ENCODE results near the gene IKBKE. TPM values are rescaled to one million over a fixed set of nuclear protein-coding genes. Genes with fewer than 3 reads are reported as not detected.

The IKBKE gene
- total and polyA plus RNA-seq, 12 donors = 2.9 to 11.1 (median 6.1) TPM

GRCh38 chr1:206456577-206457370 is 13.5 kb upstream of the IKBKE start:
- intact Hi-C loops (cut with DNase I) = no loop called here
- Histone ChIP-seq H3K4me3 (no peak overlapping the region), H3K9me3 (replicated peaks in 1 of 3) (no peaks in the 10 kb centered on the region), H3K36me3 (replicated peaks in 1 of 2) (peaks cover 0 to 56% of the 10 kb centered on the region in 2 donors), H3K27me3 (no peaks in the 10 kb centered on the region), H3K27ac (peak overlapping the region in 2 of 5 donors; percentile 30 to 57), H3K4me1 (replicated peaks in 1 of 2) (peaks cover 0 to 10% of the 10 kb centered on the region in 2 donors)
- 92 to 96% (median 93%) methylated on average over 11 of the region's 11 CpGs for WGBS, 4 donors
- DNase-seq = no peak
- TF ChIP-seq CTCF (IDR thresholded peaks at IDR 0.05) (no peak), POLR2A (IDR thresholded peaks at IDR 0.05) (no peak)

- Histone ChIP-seq H3K27ac (peak overlapping the region in 1 of 5 donors; percentile 57), H3K4me3 (no peak overlapping the region), H3K4me1 (replicated peaks in 1 of 2) (peaks cover 0 to 10% of the 10 kb centered on the region in 2 donors), H3K27me3 (no peaks in the 10 kb centered on the region), H3K9me3 (replicated peaks in 1 of 3) (no peaks in the 10 kb centered on the region), H3K36me3 (replicated peaks in 1 of 2) (peaks cover 0 to 51% of the 10 kb centered on the region in 2 donors)
- 52 to 83% (median 78%) methylated on average over 5 to 6 of the region's 6 CpGs for WGBS, 4 donors
- no peak for TF ChIP-seq CTCF (IDR thresholded peaks at IDR 0.05)
- no peak for TF ChIP-seq POLR2A (IDR thresholded peaks at IDR 0.05)
- intact Hi-C loops (cut with DNase I) = no loop called here
- peak in 1 of 7 donors; percentile 46 for DNase-seq
Observed at GRCh38 chr1:206457408-206458120, 12.7 kb upstream of the IKBKE start.

GRCh38 chr1:206459703-206460102 is 10.6 kb upstream of the IKBKE start:
- peaks cover 0 to 30% of the 10 kb centered on the region in 2 donors for H3K36me3 ChIP-seq (replicated peaks in 1 of 2)

More at GRCh38 chr1:206459703-206460102, 10.6 kb upstream of the IKBKE start:
- H3K9me3 ChIP-seq (replicated peaks in 1 of 3) = no peaks in the 10 kb centered on the region
- no peak overlapping the region for H3K27ac ChIP-seq
- intact Hi-C loops (cut with DNase I) = no loop called here
- H3K4me1 ChIP-seq (replicated peaks in 1 of 2) = peaks cover 7 to 20% of the 10 kb centered on the region in 2 donors
- no peak for DNase-seq
- no peak for TF ChIP-seq CTCF (IDR thresholded peaks at IDR 0.05)
- no peak for TF ChIP-seq POLR2A (IDR thresholded peaks at IDR 0.05)
- H3K27me3 ChIP-seq = no peaks in the 10 kb centered on the region
- WGBS, 4 donors = 94 to 100% (median 97%) methylated on average over 4 of the region's 4 CpGs
- H3K4me3 ChIP-seq = no peak overlapping the region
